H9 (cell line): Measurements from ENCODE around the gene OTOF. TPM values are rescaled to one million over a fixed set of nuclear protein-coding genes. Genes with fewer than 3 reads are reported as not detected.

Source experiments
- DNase-seq: peaks from one replicate; pipeline ENCODE4 v3.0.0-alpha.2; 2017
- H2AFZ ChIP-seq: one replicate; pipeline ENCODE4 v1.6.1; 2013; ENCODE audit warnings: mild to moderate bottlenecking, low read length, control low read depth, moderate library complexity
- H2AK5ac ChIP-seq: 2 replicates; pipeline ENCODE4 v1.6.1; 2013; ENCODE audit warnings: low read length, control low read depth, mixed read lengths; ENCODE audit not compliant: insufficient read length
- H2BK120ac ChIP-seq: one replicate; pipeline ENCODE4 v1.6.1; 2013; ENCODE audit warnings: low read depth, mild to moderate bottlenecking, low read length, control low read depth, inconsistent platforms; ENCODE audit not compliant: poor library complexity, severe bottlenecking
- H2BK12ac ChIP-seq: 2 replicates; pipeline ENCODE4 v1.6.1; 2013; ENCODE audit warnings: low read length, control low read depth, mixed read lengths, low read depth; ENCODE audit not compliant: insufficient read length
- H2BK15ac ChIP-seq: 2 replicates; pipeline ENCODE4 v1.6.1; 2013; ENCODE audit warnings: low read depth, low read length, control low read depth
- H2BK20ac ChIP-seq: one replicate; pipeline ENCODE4 v1.6.1; 2013; ENCODE audit warnings: low read depth, mild to moderate bottlenecking, low read length, control low read depth, inconsistent platforms; ENCODE audit not compliant: poor library complexity, severe bottlenecking
- H2BK5ac ChIP-seq: 2 replicates; pipeline ENCODE4 v1.6.1; 2013; ENCODE audit warnings: low read length, control low read depth, mixed read lengths; ENCODE audit not compliant: insufficient read length
- H3K14ac ChIP-seq: 2 replicates; pipeline ENCODE4 v1.6.1; 2013; ENCODE audit warnings: low read length, control low read depth; ENCODE audit not compliant: insufficient read depth
- H3K18ac ChIP-seq: 2 replicates; pipeline ENCODE4 v1.6.1; 2013; ENCODE audit warnings: low read depth, mild to moderate bottlenecking, mixed read lengths, low read length, control low read depth; ENCODE audit not compliant: insufficient read length
- H3K23ac ChIP-seq: 2 replicates; pipeline ENCODE4 v1.6.1; 2013; ENCODE audit warnings: low read length, control low read depth, mixed read lengths, low read depth; ENCODE audit not compliant: insufficient read length
- H3K23me2 ChIP-seq: 2 replicates; pipeline ENCODE4 v1.6.1; 2013; ENCODE audit warnings: low read depth, mild to moderate bottlenecking, mixed read lengths, low read length, control low read depth; ENCODE audit not compliant: insufficient read length, poor library complexity, severe bottlenecking
- H3K27ac ChIP-seq: 2 replicates; pipeline ENCODE4 v1.5.1; 2013; ENCODE audit warnings: low read length, control low read depth, mixed read lengths, low read depth; ENCODE audit not compliant: insufficient read length
- H3K27me3 ChIP-seq: 2 replicates; pipeline ENCODE4 v1.6.1; 2013; ENCODE audit warnings: low read length, control low read depth, inconsistent platforms; ENCODE audit not compliant: insufficient read depth
- H3K4ac ChIP-seq: 2 replicates; pipeline ENCODE4 v1.6.1; 2013; ENCODE audit warnings: low read depth, mild to moderate bottlenecking, control low read depth, inconsistent platforms, low read length, moderate library complexity
- H3K4me1 ChIP-seq: 2 replicates; pipeline ENCODE4 v1.6.1; 2013; ENCODE audit warnings: low read length, control low read depth, inconsistent platforms; ENCODE audit not compliant: insufficient read depth
- H3K4me2 ChIP-seq: 2 replicates; pipeline ENCODE4 v1.6.1; 2013; ENCODE audit warnings: low read length, control low read depth, mixed read lengths; ENCODE audit not compliant: insufficient read length, insufficient read depth
- H3K56ac ChIP-seq: 2 replicates; pipeline ENCODE4 v1.6.1; 2013; ENCODE audit warnings: low read depth, mild to moderate bottlenecking, mixed read lengths, low read length, control low read depth; ENCODE audit not compliant: insufficient read length
- H3K79me1 ChIP-seq: 2 replicates; pipeline ENCODE4 v1.6.1; 2013; ENCODE audit warnings: low read depth, mild to moderate bottlenecking, moderate library complexity, low read length, control low read depth, inconsistent platforms; ENCODE audit not compliant: insufficient read depth, poor library complexity, severe bottlenecking
- H3K79me2 ChIP-seq: 2 replicates; pipeline ENCODE4 v1.6.1; 2013; ENCODE audit warnings: low read length, control low read depth, inconsistent platforms; ENCODE audit not compliant: insufficient read depth
- H3K9ac ChIP-seq: 2 replicates; pipeline ENCODE4 v1.6.1; 2013; ENCODE audit warnings: low read length, control low read depth, mixed read lengths; ENCODE audit not compliant: insufficient read length; ENCODE audit errors: extremely low read depth
- H3K9me3 ChIP-seq: one replicate; pipeline ENCODE4 v1.6.1; 2013; ENCODE audit warnings: low read depth, low read length, inconsistent platforms; ENCODE audit not compliant: control insufficient read depth
- H3T11ph ChIP-seq: one replicate; pipeline ENCODE4 v1.6.1; 2013; ENCODE audit warnings: mild to moderate bottlenecking, low read length, control low read depth, inconsistent platforms
- H4K20me1 ChIP-seq: one replicate; pipeline ENCODE4 v1.6.1; 2013; ENCODE audit not compliant: control insufficient read depth, insufficient read length, insufficient read depth
- H4K5ac ChIP-seq: 2 replicates; pipeline ENCODE4 v1.6.1; 2013; ENCODE audit warnings: low read depth, mild to moderate bottlenecking, mixed read lengths, low read length, control low read depth; ENCODE audit not compliant: insufficient read length
- H4K8ac ChIP-seq: replicated peaks from 2 replicates; pipeline ENCODE4 v1.6.1; 2013; ENCODE audit warnings: low read length, control low read depth, mixed read lengths, low read depth; ENCODE audit not compliant: insufficient read length
- H4K91ac ChIP-seq: 2 replicates; pipeline ENCODE4 v1.6.1; 2013; ENCODE audit warnings: low read depth, mild to moderate bottlenecking, moderate library complexity, mixed read lengths, low read length, control low read depth; ENCODE audit not compliant: insufficient read length
- H3K27ac Mint-ChIP-seq, 3 experiments: 2 replicates in 2 of 3; 3 replicates in 1 of 3; pipeline ENCODE4 v1.8.0; 2020 to 2021; ENCODE audit warnings: mixed read lengths in 3 of 3, mild to moderate bottlenecking in 1 of 3, moderate library complexity in 1 of 3
- H3K27me3 Mint-ChIP-seq: 2 replicates; pipeline ENCODE4 v1.8.0; 2021; ENCODE audit warnings: low read depth, mild to moderate bottlenecking, moderate library complexity, mixed read lengths
- H3K36me3 Mint-ChIP-seq, 3 experiments: 2 replicates in 2 of 3; 3 replicates in 1 of 3; pipeline ENCODE4 v1.8.0; 2020 to 2021; ENCODE audit warnings: low read depth in 3 of 3, mixed read lengths in 3 of 3; ENCODE audit not compliant: insufficient read depth in 1 of 3
- H3K4me1 Mint-ChIP-seq, 2 experiments: 2 replicates each; pipeline ENCODE4 v1.8.0; 2020; ENCODE audit warnings: mixed read lengths in 2 of 2
- H3K4me3 Mint-ChIP-seq, 2 experiments: 2 replicates in 1 of 2; 3 replicates in 1 of 2; pipeline ENCODE4 v1.8.0; 2020 to 2021; ENCODE audit warnings: mild to moderate bottlenecking in 2 of 2, mixed read lengths in 2 of 2, moderate library complexity in 1 of 2
- H3K9me3 Mint-ChIP-seq, 2 experiments: 2 replicates in 1 of 2; 3 replicates in 1 of 2; pipeline ENCODE4 v1.8.0; 2020; ENCODE audit warnings: mild to moderate bottlenecking in 2 of 2, mixed read lengths in 2 of 2, moderate library complexity in 1 of 2
- CTCF ChIP-seq: fragments of 200-600 bp; sonication (generic); conservative IDR thresholded peaks from 3 replicates; pipeline ENCODE4 v1.8.0; 2021; ENCODE audit warnings: antibody characterized with exemption, mild to moderate bottlenecking
- whole genome bisulfite sequencing: extraction: QIAGEN DNeasy Blood & Tissue Kit; methylation state at CpG from one replicate; pipeline ENCODE4 v1.1.7; 2013; ENCODE audit warnings: missing lambda C conversion rate, low lambda C conversion rate, mixed read lengths; ENCODE audit not compliant: insufficient read length; ENCODE audit errors: extremely low coverage; 5-methylcytosine and 5-hydroxymethylcytosine counted together
- total RNA-seq: library from RNA; stranded (reverse); gene quantifications from 2 replicates; pipeline ENCODE4 v1.2.1, GENCODE V29; 2021

Gene OTOF
- total RNA-seq, 1 experiment from 2014 or later, result 0.35 TPM

DNA sequence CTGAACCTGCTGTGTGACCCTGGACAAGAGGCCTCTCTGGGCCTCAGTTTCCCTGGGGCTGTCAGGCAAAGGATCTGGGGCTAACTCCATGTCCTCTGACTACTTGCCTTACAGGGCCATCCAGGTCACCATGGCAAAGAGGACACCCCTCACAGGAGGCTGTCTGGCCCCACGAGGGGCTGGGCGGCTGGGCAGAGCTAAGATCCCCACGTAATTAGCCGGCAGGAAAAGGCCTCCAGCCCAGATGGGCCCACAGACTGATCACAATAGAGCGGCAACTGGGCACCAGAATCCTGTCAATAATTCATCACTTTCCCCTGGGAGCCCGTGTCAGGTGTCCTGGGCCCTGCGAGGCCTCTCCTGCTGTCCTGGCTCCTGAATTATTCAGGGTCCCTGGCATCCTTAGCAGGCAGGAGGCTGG, 44.8 kb upstream of the OTOF start:
- DNase-seq, result no peak
- H3K23me2 ChIP-seq, result no peaks in the 10 kb centered on the region
- H2AK5ac ChIP-seq, result no peak overlapping the region
- no peaks in the 10 kb centered on the region for H3K79me1 ChIP-seq
- Mint-ChIP-seq H3K4me3 (no peak overlapping the region), H3K27ac (no peak overlapping the region), H3K27me3 (peaks cover 18% of the 10 kb centered on the region), H3K36me3 (no peaks in the 10 kb centered on the region), H3K9me3 (no peaks in the 10 kb centered on the region), H3K4me1 (peaks cover 3 to 5% of the 10 kb centered on the region in 2 experiments; a peak in 2 of 4 replicates)
- no peak overlapping the region for H3K9ac ChIP-seq
- H2BK12ac ChIP-seq, result no peak overlapping the region
- H4K20me1 ChIP-seq, result no peaks in the 10 kb centered on the region
- H4K8ac ChIP-seq, result no peak overlapping the region
- no peak overlapping the region for H3K14ac ChIP-seq
- no peak for TF ChIP-seq CTCF
- H3K56ac ChIP-seq, result no peak overlapping the region
- no peaks in the 10 kb centered on the region for H3K27me3 ChIP-seq
- no peak overlapping the region for H2BK120ac ChIP-seq
- H3T11ph ChIP-seq, result no peak overlapping the region
- no peak overlapping the region for H2AFZ ChIP-seq
- H3K4ac ChIP-seq, result no peak overlapping the region
- H3K23ac ChIP-seq, result no peak overlapping the region
- H4K91ac ChIP-seq, result no peak overlapping the region
- no CpG with 5 or more reads among the region's 7 CpGs for WGBS
- no peak overlapping the region for H2BK20ac ChIP-seq
- H2BK5ac ChIP-seq, result no peak overlapping the region
- no peak overlapping the region for H4K5ac ChIP-seq
- no peak overlapping the region for H3K27ac ChIP-seq
- no peaks in the 10 kb centered on the region for H3K4me1 ChIP-seq
- H3K9me3 ChIP-seq, result no peaks in the 10 kb centered on the region
- no peak overlapping the region for H3K4me2 ChIP-seq
- no peak overlapping the region for H3K18ac ChIP-seq
- no peak overlapping the region for H2BK15ac ChIP-seq
- no peaks in the 10 kb centered on the region for H3K79me2 ChIP-seq
